Mesothelial cell of epicardium (in vitro differentiated cells): ENCODE results near the gene SLC14A1. TPM values are rescaled to one million over a fixed set of nuclear protein-coding genes. Genes with fewer than 3 reads are reported as not detected.

ENCODE experiments used
- DNase-seq, 2 experiments: peaks; one replicate each; pipeline ENCODE4 v3.0.0; 2021; ENCODE audit warnings: low spot score in 2 of 2; ENCODE audit not compliant: unreplicated experiment in 2 of 2
- H3K27ac Mint-ChIP-seq: 2 replicates; pipeline ENCODE4 v1.8.0; 2021; ENCODE audit warnings: mixed read lengths
- H3K27me3 Mint-ChIP-seq: 2 replicates; pipeline ENCODE4 v1.8.0; 2021; ENCODE audit warnings: low read depth, mixed read lengths
- H3K36me3 Mint-ChIP-seq: 2 replicates; pipeline ENCODE4 v1.8.0; 2021; ENCODE audit warnings: mixed read lengths
- H3K4me1 Mint-ChIP-seq: 2 replicates; pipeline ENCODE4 v1.8.0; 2021; ENCODE audit warnings: mixed read lengths
- H3K4me3 Mint-ChIP-seq: 2 replicates; pipeline ENCODE4 v1.8.0; 2021; ENCODE audit warnings: mild to moderate bottlenecking, moderate library complexity, mixed read lengths
- H3K9me3 Mint-ChIP-seq: 2 replicates; pipeline ENCODE4 v1.8.0; 2021; ENCODE audit warnings: mixed read lengths
- CTCF ChIP-seq: fragments of 200-600 bp; sonication (generic); IDR thresholded peaks from one replicate; pipeline ENCODE4 v1.5.0; 2021; ENCODE audit warnings: antibody characterized with exemption; ENCODE audit not compliant: unreplicated experiment
- total RNA-seq: library from RNA; stranded (reverse); gene quantifications from 3 replicates; pipeline ENCODE4 v1.2.1, GENCODE V29; 2021

SLC14A1 gene
- total RNA-seq, 1 donor from 2014 or later = not detected

GRCh38 chr18:45730832-45731575, 7.0 kb downstream of the SLC14A1 start:
- Mint-ChIP-seq H3K27ac (no peak overlapping the region), H3K36me3 (no peaks in the 10 kb centered on the region), H3K4me3 (no peak overlapping the region)

GRCh38 chr18:45731716-45732115, 7.7 kb downstream of the SLC14A1 start:
- Mint-ChIP-seq H3K4me1 (no peaks in the 10 kb centered on the region), H3K4me3 (no peak overlapping the region), H3K9me3 (no peaks in the 10 kb centered on the region), H3K36me3 (no peaks in the 10 kb centered on the region), H3K27ac (no peak overlapping the region), H3K27me3 (peaks cover 7% of the 10 kb centered on the region)
- no peak for TF ChIP-seq CTCF
- DNase-seq = no peak

More at GRCh38 chr18:45730832-45731575, 7.0 kb downstream of the SLC14A1 start:
- peaks cover 7% of the 10 kb centered on the region for H3K27me3 Mint-ChIP-seq
- H3K9me3 Mint-ChIP-seq = no peaks in the 10 kb centered on the region
- no peak for TF ChIP-seq CTCF
- H3K4me1 Mint-ChIP-seq = no peaks in the 10 kb centered on the region
- DNase-seq = no peak

- Mint-ChIP-seq H3K9me3 (no peaks in the 10 kb centered on the region), H3K27ac (no peak overlapping the region), H3K36me3 (no peaks in the 10 kb centered on the region), H3K27me3 (peaks cover 7% of the 10 kb centered on the region), H3K4me3 (no peak overlapping the region), H3K4me1 (no peaks in the 10 kb centered on the region)
- no peak for TF ChIP-seq CTCF
- no peak for DNase-seq
These were observed 9.6 kb downstream of the SLC14A1 start for GRCh38 chr18:45733535-45733934.

GRCh38 chr18:45734505-45734904, 10.5 kb downstream of the SLC14A1 start:
- DNase-seq = no peak
- no peak overlapping the region for H3K27ac Mint-ChIP-seq
- no peaks in the 10 kb centered on the region for H3K36me3 Mint-ChIP-seq
- no peak for TF ChIP-seq CTCF
- no peak overlapping the region for H3K4me3 Mint-ChIP-seq
- no peaks in the 10 kb centered on the region for H3K9me3 Mint-ChIP-seq
- H3K27me3 Mint-ChIP-seq = peaks cover 7% of the 10 kb centered on the region
- no peaks in the 10 kb centered on the region for H3K4me1 Mint-ChIP-seq

GRCh38 chr18:45734944-45735343, 11.0 kb downstream of the SLC14A1 start:
- TF ChIP-seq CTCF = no peak
- no peaks in the 10 kb centered on the region for H3K4me1 Mint-ChIP-seq
- H3K27me3 Mint-ChIP-seq = peaks cover 9% of the 10 kb centered on the region
- H3K36me3 Mint-ChIP-seq = no peaks in the 10 kb centered on the region
- no peaks in the 10 kb centered on the region for H3K9me3 Mint-ChIP-seq
- no peak overlapping the region for H3K27ac Mint-ChIP-seq
- no peak for DNase-seq
- no peak overlapping the region for H3K4me3 Mint-ChIP-seq

- DNase-seq = no peak
- no peaks in the 10 kb centered on the region for H3K4me1 Mint-ChIP-seq
- no peaks in the 10 kb centered on the region for H3K36me3 Mint-ChIP-seq
- no peak overlapping the region for H3K4me3 Mint-ChIP-seq
- no peaks in the 10 kb centered on the region for H3K9me3 Mint-ChIP-seq
- no peak for TF ChIP-seq CTCF
- H3K27ac Mint-ChIP-seq = no peak overlapping the region
- peaks cover 17% of the 10 kb centered on the region for H3K27me3 Mint-ChIP-seq
These were observed 14.7 kb downstream of the SLC14A1 start for GRCh38 chr18:45738660-45739059.
